ENCODE data around the gene THRA.

THRA gene

DNA sequence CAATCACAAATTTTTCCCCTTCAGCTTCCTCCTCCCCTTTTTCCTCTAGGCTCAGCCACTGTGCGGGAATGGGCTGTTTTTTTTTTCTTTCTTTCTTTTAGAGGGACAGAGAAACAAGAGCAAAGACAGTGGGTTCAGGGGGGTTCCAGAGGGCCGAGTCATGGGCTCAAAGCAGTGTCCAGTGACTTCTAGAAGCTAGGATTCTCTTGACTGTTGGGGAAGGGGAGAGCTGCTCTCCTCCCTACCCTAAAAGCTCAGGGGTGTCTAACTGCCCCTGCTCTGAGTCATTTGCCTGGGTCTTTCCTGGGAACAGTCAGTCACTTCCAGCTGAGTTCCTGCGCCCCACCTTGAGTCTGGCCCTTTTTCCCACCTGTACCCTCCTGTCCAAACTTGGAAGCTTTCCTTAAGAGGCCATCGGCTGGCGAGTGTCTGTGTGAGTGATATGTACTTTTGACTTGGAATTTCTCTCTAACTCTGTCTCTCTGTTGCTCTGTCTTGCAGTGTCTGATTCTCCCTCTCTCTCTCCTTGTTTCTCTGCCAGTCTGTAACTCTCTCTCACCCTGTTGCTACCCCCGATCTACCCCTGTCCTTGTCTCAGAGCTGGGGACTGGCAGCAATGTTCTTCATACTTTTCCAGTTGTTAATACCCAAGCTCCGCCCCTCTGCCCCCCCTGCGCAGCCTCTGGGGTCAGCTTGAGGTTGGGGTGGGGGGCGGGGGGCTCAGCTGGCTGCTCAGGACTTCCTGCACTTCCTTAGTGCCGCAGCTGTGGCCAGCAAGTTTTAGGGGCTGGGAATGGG, 2.4 kb downstream of the THRA start:
- peak overlapping the region in 4 of 5 donors; percentile 52 to 93 (median 64) for H3K9ac ChIP-seq (ENCODE audit: low read length in 5 of 5)
- no peaks in the 10 kb centered on the region for H3K9me3 ChIP-seq (ENCODE audit: control insufficient read depth in 5 of 5, low read length in 5 of 5)
- no peaks in the 10 kb centered on the region for H3K27me3 ChIP-seq (ENCODE audit: control insufficient read depth in 5 of 5, insufficient read depth in 4 of 5, low read length in 5 of 5)
- peak overlapping the region; percentile 89 for H3K27ac ChIP-seq (ENCODE audit: low read depth, low read length)
- peaks cover 0 to 4% (median 0%) of the 10 kb centered on the region in 5 donors for H3K36me3 ChIP-seq (ENCODE audit: control insufficient read depth in 5 of 5, insufficient read depth in 5 of 5, low read length in 5 of 5)
- peaks cover 32 to 73% (median 70%) of the 10 kb centered on the region in 5 donors for H3K4me1 ChIP-seq (ENCODE audit: control insufficient read depth in 5 of 5, insufficient read depth in 5 of 5, low read length in 5 of 5)
- peak overlapping the region; percentile 90 to 99 (median 96) for H3K4me3 ChIP-seq (ENCODE audit: low read depth in 1 of 5, low read length in 5 of 5)

- H3K4me3 ChIP-seq (ENCODE audit: low read depth in 1 of 5, low read length in 5 of 5), result no peak overlapping the region
Measured at GRCh38 chr17:40065769-40066510, 3.2 kb downstream of the THRA start.

DNA sequence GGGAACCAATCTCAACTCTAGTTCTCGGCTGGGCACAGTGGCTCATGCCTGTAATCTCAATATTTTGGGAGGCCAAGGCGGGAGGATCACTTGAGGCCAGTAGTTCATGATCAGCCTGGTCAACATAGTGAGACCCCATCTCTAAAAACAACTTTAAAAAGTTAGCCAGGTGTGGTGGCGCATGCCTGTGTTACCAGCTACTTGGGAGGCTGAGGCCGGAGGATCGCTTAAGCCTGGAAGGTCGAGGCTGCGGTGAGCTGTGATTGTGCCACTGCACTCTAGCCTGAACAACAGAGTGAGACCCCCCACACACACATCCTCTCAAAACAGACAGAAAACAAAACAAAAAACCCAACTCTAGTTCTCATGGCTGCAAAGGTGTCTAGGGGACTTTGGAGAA, 4.9 kb downstream of the THRA start:
- Histone ChIP-seq H3K27ac (ENCODE audit: low read depth, low read length) (peak overlapping the region; percentile 91), H3K9ac (ENCODE audit: low read length in 5 of 5) (peak overlapping the region in 3 of 5 donors; percentile 38 to 55 (median 53)), H3K4me1 (ENCODE audit: control insufficient read depth in 5 of 5, insufficient read depth in 5 of 5, low read length in 5 of 5) (peaks cover 45 to 92% (median 89%) of the 10 kb centered on the region in 5 donors), H3K27me3 (ENCODE audit: control insufficient read depth in 5 of 5, insufficient read depth in 4 of 5, low read length in 5 of 5) (no peaks in the 10 kb centered on the region), H3K36me3 (ENCODE audit: control insufficient read depth in 5 of 5, insufficient read depth in 5 of 5, low read length in 5 of 5) (peaks cover 0 to 4% (median 0%) of the 10 kb centered on the region in 5 donors), H3K9me3 (ENCODE audit: control insufficient read depth in 5 of 5, low read length in 5 of 5) (no peaks in the 10 kb centered on the region), H3K4me3 (ENCODE audit: low read depth in 1 of 5, low read length in 5 of 5) (peak overlapping the region in 1 of 5 donors; percentile 61)

More at GRCh38 chr17:40065769-40066510, 3.2 kb downstream of the THRA start:
- Histone ChIP-seq H3K36me3 (ENCODE audit: control insufficient read depth in 5 of 5, insufficient read depth in 5 of 5, low read length in 5 of 5) (peaks cover 0 to 4% (median 0%) of the 10 kb centered on the region in 5 donors), H3K9ac (ENCODE audit: low read length in 5 of 5) (peak overlapping the region in 1 of 5 donors; percentile 45), H3K9me3 (ENCODE audit: control insufficient read depth in 5 of 5, low read length in 5 of 5) (no peaks in the 10 kb centered on the region), H3K27ac (ENCODE audit: low read depth, low read length) (peak overlapping the region; percentile 89), H3K27me3 (ENCODE audit: control insufficient read depth in 5 of 5, insufficient read depth in 4 of 5, low read length in 5 of 5) (no peaks in the 10 kb centered on the region), H3K4me1 (ENCODE audit: control insufficient read depth in 5 of 5, insufficient read depth in 5 of 5, low read length in 5 of 5) (peaks cover 36 to 80% (median 78%) of the 10 kb centered on the region in 5 donors)

- peaks cover 0 to 4% (median 0%) of the 10 kb centered on the region in 5 donors for H3K36me3 ChIP-seq (ENCODE audit: control insufficient read depth in 5 of 5, insufficient read depth in 5 of 5, low read length in 5 of 5)
- H3K4me1 ChIP-seq (ENCODE audit: control insufficient read depth in 5 of 5, insufficient read depth in 5 of 5, low read length in 5 of 5), result peaks cover 48 to 96% (median 93%) of the 10 kb centered on the region in 5 donors
- no peaks in the 10 kb centered on the region for H3K9me3 ChIP-seq (ENCODE audit: control insufficient read depth in 5 of 5, low read length in 5 of 5)
- H3K27ac ChIP-seq (ENCODE audit: low read depth, low read length), result peak overlapping the region; percentile 91
- H3K27me3 ChIP-seq (ENCODE audit: control insufficient read depth in 5 of 5, insufficient read depth in 4 of 5, low read length in 5 of 5), result no peaks in the 10 kb centered on the region
- peak overlapping the region; percentile 54 to 76 (median 61) for H3K4me3 ChIP-seq (ENCODE audit: low read depth in 1 of 5, low read length in 5 of 5)
- H3K9ac ChIP-seq (ENCODE audit: low read length in 5 of 5), result peak overlapping the region; percentile 5 to 81 (median 56)
Measured at GRCh38 chr17:40068129-40068581, 5.4 kb downstream of the THRA start.

- Histone ChIP-seq H3K9me3 (ENCODE audit: control insufficient read depth in 5 of 5, low read length in 5 of 5) (no peaks in the 10 kb centered on the region), H3K27me3 (ENCODE audit: control insufficient read depth in 5 of 5, insufficient read depth in 4 of 5, low read length in 5 of 5) (no peaks in the 10 kb centered on the region), H3K4me1 (ENCODE audit: control insufficient read depth in 5 of 5, insufficient read depth in 5 of 5, low read length in 5 of 5) (peaks cover 52 to 98% (median 95%) of the 10 kb centered on the region in 5 donors), H3K36me3 (ENCODE audit: control insufficient read depth in 5 of 5, insufficient read depth in 5 of 5, low read length in 5 of 5) (peaks cover 0 to 4% (median 0%) of the 10 kb centered on the region in 5 donors), H3K4me3 (ENCODE audit: low read depth in 1 of 5, low read length in 5 of 5) (peak overlapping the region; percentile 54 to 76 (median 61)), H3K9ac (ENCODE audit: low read length in 5 of 5) (peak overlapping the region; percentile 5 to 81 (median 56)), H3K27ac (ENCODE audit: low read depth, low read length) (peak overlapping the region; percentile 91)
Measured at GRCh38 chr17:40068584-40068916, 5.8 kb downstream of the THRA start.

- Histone ChIP-seq H3K9ac (ENCODE audit: low read length in 5 of 5) (peak overlapping the region; percentile 55 to 81 (median 71)), H3K4me1 (ENCODE audit: control insufficient read depth in 5 of 5, insufficient read depth in 5 of 5, low read length in 5 of 5) (peaks cover 52 to 99% (median 95%) of the 10 kb centered on the region in 5 donors), H3K9me3 (ENCODE audit: control insufficient read depth in 5 of 5, low read length in 5 of 5) (no peaks in the 10 kb centered on the region)
Measured at GRCh38 chr17:40068917-40069750, 6.4 kb downstream of the THRA start.

DNA sequence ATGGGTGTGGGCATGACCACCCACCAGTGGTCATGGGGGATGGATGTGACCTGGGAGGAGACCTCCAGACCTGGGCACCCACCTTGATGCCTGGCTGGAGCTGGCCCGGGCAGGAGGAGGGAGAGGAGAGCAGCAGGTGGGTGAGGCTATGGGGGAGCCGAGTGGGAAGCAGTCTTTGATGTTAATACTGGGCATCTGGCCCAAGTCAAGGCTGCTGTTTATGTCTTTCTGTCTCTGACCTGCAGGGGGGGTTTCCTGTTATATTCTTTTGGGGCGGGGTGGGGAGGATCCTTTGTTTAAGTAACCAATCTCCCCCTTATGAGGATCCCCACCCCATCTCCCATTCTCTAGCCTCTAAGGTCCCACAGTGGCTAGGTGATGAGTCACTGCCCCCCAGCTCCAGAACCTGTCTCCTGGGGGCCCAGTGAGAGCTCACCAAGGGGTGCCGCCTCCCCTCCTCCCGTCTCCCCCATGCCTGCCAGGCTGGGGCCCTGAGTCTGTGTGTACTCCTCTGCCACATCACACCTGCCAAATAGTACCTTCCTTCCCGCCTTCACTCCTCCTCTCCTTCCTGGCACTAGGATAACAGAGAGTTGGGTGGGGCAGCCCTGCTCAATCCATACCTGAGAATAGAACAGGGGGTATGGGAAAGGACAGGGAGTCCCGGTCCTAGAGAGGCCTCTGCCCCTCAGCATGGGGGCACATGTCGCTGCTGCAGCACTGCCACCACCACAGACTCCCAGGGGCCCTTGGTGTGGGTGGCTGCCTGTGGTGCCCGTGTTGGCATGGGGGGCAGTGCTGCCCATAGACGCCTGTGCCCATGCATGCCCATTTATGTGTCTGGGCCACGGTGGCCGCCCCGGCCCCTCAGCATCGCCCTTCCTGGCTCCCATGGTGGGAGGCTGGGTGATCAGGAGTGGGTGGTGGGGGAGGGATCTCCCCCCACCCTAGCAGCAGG, 7.3 kb downstream of the THRA start:
- peak overlapping the region; percentile 54 to 76 (median 61) for H3K4me3 ChIP-seq (ENCODE audit: low read depth in 1 of 5, low read length in 5 of 5)
- H3K36me3 ChIP-seq (ENCODE audit: control insufficient read depth in 5 of 5, insufficient read depth in 5 of 5, low read length in 5 of 5), result peaks cover 0 to 12% (median 8%) of the 10 kb centered on the region in 5 donors
- no peaks in the 10 kb centered on the region for H3K9me3 ChIP-seq (ENCODE audit: control insufficient read depth in 5 of 5, low read length in 5 of 5)
- H3K4me1 ChIP-seq (ENCODE audit: control insufficient read depth in 5 of 5, insufficient read depth in 5 of 5, low read length in 5 of 5), result peaks cover 52 to 99% (median 95%) of the 10 kb centered on the region in 5 donors
- peak overlapping the region; percentile 91 for H3K27ac ChIP-seq (ENCODE audit: low read depth, low read length)
- peak overlapping the region in 4 of 5 donors; percentile 55 to 72 (median 64) for H3K9ac ChIP-seq (ENCODE audit: low read length in 5 of 5)
- no peaks in the 10 kb centered on the region for H3K27me3 ChIP-seq (ENCODE audit: control insufficient read depth in 5 of 5, insufficient read depth in 4 of 5, low read length in 5 of 5)

More at GRCh38 chr17:40068917-40069750, 6.4 kb downstream of the THRA start:
- Histone ChIP-seq H3K27me3 (ENCODE audit: control insufficient read depth in 5 of 5, insufficient read depth in 4 of 5, low read length in 5 of 5) (no peaks in the 10 kb centered on the region), H3K36me3 (ENCODE audit: control insufficient read depth in 5 of 5, insufficient read depth in 5 of 5, low read length in 5 of 5) (peaks cover 0 to 4% (median under 1%) of the 10 kb centered on the region in 5 donors), H3K27ac (ENCODE audit: low read depth, low read length) (peak overlapping the region; percentile 91), H3K4me3 (ENCODE audit: low read depth in 1 of 5, low read length in 5 of 5) (peak overlapping the region; percentile 54 to 76 (median 61))

- Histone ChIP-seq H3K4me3 (ENCODE audit: low read depth in 1 of 5, low read length in 5 of 5) (peak overlapping the region; percentile 29 to 66 (median 54)), H3K27me3 (ENCODE audit: control insufficient read depth in 5 of 5, insufficient read depth in 4 of 5, low read length in 5 of 5) (no peaks in the 10 kb centered on the region), H3K9me3 (ENCODE audit: control insufficient read depth in 5 of 5, low read length in 5 of 5) (no peaks in the 10 kb centered on the region), H3K27ac (ENCODE audit: low read depth, low read length) (peak overlapping the region; percentile 91), H3K9ac (ENCODE audit: low read length in 5 of 5) (peak overlapping the region in 4 of 5 donors; percentile 56 to 72 (median 64)), H3K36me3 (ENCODE audit: control insufficient read depth in 5 of 5, insufficient read depth in 5 of 5, low read length in 5 of 5) (peaks cover 0 to 14% (median 8%) of the 10 kb centered on the region in 5 donors), H3K4me1 (ENCODE audit: control insufficient read depth in 5 of 5, insufficient read depth in 5 of 5, low read length in 5 of 5) (peaks cover 52 to 99% (median 96%) of the 10 kb centered on the region in 5 donors)
Measured at GRCh38 chr17:40070709-40071312, 8.0 kb downstream of the THRA start.

Measured in subcutaneous abdominal adipose tissue (tissue), 5 donors.